DOHH2 (cell line): ENCODE results near the gene IL1RAPL1.

Experiments used
- H3F3A ChIP-seq: fragments of 200-600 bp; sonication (generic), shearing (Covaris generic); 2 replicates; pipeline ENCODE4 v1.6.0; 2016; ENCODE audit warnings: antibody characterized with exemption, mild to moderate bottlenecking; ENCODE audit not compliant: control insufficient read depth, insufficient read depth
- H3K27ac ChIP-seq: fragments of 200-600 bp; sonication (generic); 2 replicates; pipeline ENCODE4 v1.5.1; 2014; ENCODE audit warnings: low read depth, mild to moderate bottlenecking, low read length, moderate library complexity
- H3K27me3 ChIP-seq: fragments of 200-600 bp; sonication (generic); 2 replicates; pipeline ENCODE4 v1.6.1; 2014; ENCODE audit warnings: mild to moderate bottlenecking, low read length, mixed read lengths; ENCODE audit not compliant: control insufficient read depth
- H3K36me3 ChIP-seq: fragments of 200-600 bp; sonication (generic); 2 replicates; pipeline ENCODE4 v1.6.1; 2014; ENCODE audit warnings: mild to moderate bottlenecking, low read length, moderate library complexity, mixed read lengths; ENCODE audit not compliant: control insufficient read depth
- H3K4me1 ChIP-seq: fragments of 200-600 bp; sonication (generic); 2 replicates; pipeline ENCODE4 v1.6.1; 2014; ENCODE audit warnings: mild to moderate bottlenecking, low read length, mixed read lengths; ENCODE audit not compliant: control insufficient read depth
- H3K4me2 ChIP-seq: fragments of 200-600 bp; sonication (generic); 2 replicates; pipeline ENCODE4 v1.6.0; 2014; ENCODE audit warnings: mild to moderate bottlenecking, low read length, moderate library complexity
- H3K4me3 ChIP-seq: fragments of 200-600 bp; sonication (generic); 2 replicates; pipeline ENCODE4 v1.5.1; 2014; ENCODE audit warnings: mild to moderate bottlenecking, low read length, mixed read lengths
- H3K79me2 ChIP-seq: fragments of 200-600 bp; sonication (generic); 2 replicates; pipeline ENCODE4 v1.6.1; 2014; ENCODE audit warnings: mild to moderate bottlenecking, low read length, mixed read lengths; ENCODE audit not compliant: control insufficient read depth
- H3K9me2 ChIP-seq: fragments of 200-600 bp; sonication (generic); replicated peaks from 2 replicates; pipeline ENCODE4 v1.6.1; 2014; ENCODE audit warnings: mild to moderate bottlenecking, low read length, mixed read lengths; ENCODE audit not compliant: control insufficient read depth
- H3K9me3 ChIP-seq: fragments of 200-600 bp; sonication (generic); 2 replicates; pipeline ENCODE4 v1.6.1; 2014; ENCODE audit warnings: antibody characterized with exemption, low read length, mixed read lengths; ENCODE audit not compliant: control insufficient read depth, insufficient read depth
- H4K20me1 ChIP-seq: fragments of 200-600 bp; sonication (generic); 2 replicates; pipeline ENCODE4 v1.6.0; 2014; ENCODE audit warnings: low read depth, mild to moderate bottlenecking, antibody characterized with exemption, low read length, moderate library complexity; ENCODE audit not compliant: control insufficient read depth, insufficient read depth
- CTCF ChIP-seq: fragments of 200-600 bp; sonication (generic); IDR thresholded peaks from one replicate; pipeline ENCODE4 v1.5.1; 2014; ENCODE audit warnings: antibody characterized with exemption, mild to moderate bottlenecking, low read depth, low read length; ENCODE audit not compliant: poor library complexity, severe bottlenecking
- EZH2phosphoT487 ChIP-seq: fragments of 200-600 bp; sonication (generic); IDR thresholded peaks from 2 replicates; pipeline ENCODE4 v1.6.1; 2017; ENCODE audit warnings: borderline replicate concordance, mild to moderate bottlenecking, antibody characterized with exemption, low read length, moderate library complexity, mixed read lengths

Gene IL1RAPL1

GRCh38 chrX:28997706-28998463 lies 410.6 kb downstream of the IL1RAPL1 start:
- Histone ChIP-seq H3K27me3 (no peaks in the 10 kb centered on the region), H3K4me1 (no peaks in the 10 kb centered on the region), H4K20me1 (no peaks in the 10 kb centered on the region), H3K4me3 (no peak overlapping the region), H3K9me3 (no peaks in the 10 kb centered on the region), H3K9me2 (no peaks in the 10 kb centered on the region), H3K36me3 (no peaks in the 10 kb centered on the region), H3F3A (no peaks in the 10 kb centered on the region), H3K27ac (no peak overlapping the region), H3K4me2 (no peak overlapping the region), H3K79me2 (no peaks in the 10 kb centered on the region)
- no peak for TF ChIP-seq CTCF
- TF ChIP-seq EZH2phosphoT487: no peak

- Histone ChIP-seq H3K4me2 (no peak overlapping the region), H3K9me3 (no peaks in the 10 kb centered on the region), H3F3A (no peaks in the 10 kb centered on the region), H3K9me2 (no peaks in the 10 kb centered on the region), H4K20me1 (no peaks in the 10 kb centered on the region), H3K4me1 (no peaks in the 10 kb centered on the region), H3K36me3 (no peaks in the 10 kb centered on the region), H3K79me2 (no peaks in the 10 kb centered on the region), H3K4me3 (no peak overlapping the region), H3K27ac (no peak overlapping the region), H3K27me3 (no peaks in the 10 kb centered on the region)
- TF ChIP-seq CTCF (no peak), EZH2phosphoT487 (no peak)
Observed at GRCh38 chrX:28998609-28999135, 411.4 kb downstream of the IL1RAPL1 start.

- no peaks in the 10 kb centered on the region for H3K9me3 ChIP-seq
- H3K4me3 ChIP-seq: no peak overlapping the region
- no peaks in the 10 kb centered on the region for H3K79me2 ChIP-seq
- no peaks in the 10 kb centered on the region for H3K36me3 ChIP-seq
- H4K20me1 ChIP-seq: no peaks in the 10 kb centered on the region
- no peak overlapping the region for H3K27ac ChIP-seq
- no peaks in the 10 kb centered on the region for H3K9me2 ChIP-seq
- no peaks in the 10 kb centered on the region for H3F3A ChIP-seq
- H3K4me1 ChIP-seq: no peaks in the 10 kb centered on the region
- H3K4me2 ChIP-seq: no peak overlapping the region
- no peak for TF ChIP-seq EZH2phosphoT487
- no peak for TF ChIP-seq CTCF
- H3K27me3 ChIP-seq: no peaks in the 10 kb centered on the region
Observed at GRCh38 chrX:29012867-29013266, 425.6 kb downstream of the IL1RAPL1 start.
